ENCODE data around the gene PGS1. TPM values are rescaled to one million over a fixed set of nuclear protein-coding genes. Genes with fewer than 3 reads are reported as not detected.

PGS1 gene
- total and polyA plus RNA-seq, 10 of the 15 experiments (the other 5 are each of a cell fraction or from before 2014, with no cell fraction given), result 1.3 to 37.6 (median 27.4) TPM

DNA sequence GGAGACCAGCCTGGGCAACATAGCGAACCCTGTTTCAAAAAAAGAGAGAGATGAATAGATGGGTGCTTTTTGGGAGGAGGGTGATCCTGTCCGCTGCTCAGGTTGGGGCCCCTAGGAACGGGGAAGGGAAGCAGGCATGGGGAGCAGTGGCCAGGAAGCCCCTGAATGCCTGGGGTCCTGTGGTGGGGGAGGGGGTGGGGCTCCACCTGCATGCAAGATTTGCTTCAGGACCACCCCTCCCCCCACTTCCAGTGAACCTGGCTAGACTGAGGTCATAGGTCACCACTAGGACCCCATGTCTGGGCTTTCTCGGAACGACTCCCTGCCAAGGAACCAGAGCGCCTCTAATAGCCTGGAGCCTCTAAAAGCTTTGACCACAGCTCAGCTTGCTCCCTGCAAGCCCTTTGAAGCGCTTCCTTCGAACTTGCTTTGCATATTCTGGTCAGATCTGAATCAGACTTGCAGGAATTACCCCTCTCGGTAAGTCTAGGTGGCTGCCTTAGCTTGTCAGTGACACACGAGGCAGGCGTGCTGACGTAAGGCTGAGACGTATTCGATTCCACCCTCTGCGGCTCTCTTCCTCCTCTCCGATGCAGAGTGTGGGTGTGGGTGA is 22.2 kb upstream of the PGS1 start (continued):
- TF ChIP-seq, protein P1, sequence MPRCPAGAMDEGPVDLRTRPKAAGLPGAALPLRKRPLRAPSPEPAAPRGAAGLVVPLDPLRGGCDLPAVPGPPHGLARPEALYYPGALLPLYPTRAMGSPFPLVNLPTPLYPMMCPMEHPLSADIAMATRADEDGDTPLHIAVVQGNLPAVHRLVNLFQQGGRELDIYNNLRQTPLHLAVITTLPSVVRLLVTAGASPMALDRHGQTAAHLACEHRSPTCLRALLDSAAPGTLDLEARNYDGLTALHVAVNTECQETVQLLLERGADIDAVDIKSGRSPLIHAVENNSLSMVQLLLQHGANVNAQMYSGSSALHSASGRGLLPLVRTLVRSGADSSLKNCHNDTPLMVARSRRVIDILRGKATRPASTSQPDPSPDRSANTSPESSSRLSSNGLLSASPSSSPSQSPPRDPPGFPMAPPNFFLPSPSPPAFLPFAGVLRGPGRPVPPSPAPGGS (IDR thresholded peaks at IDR 0.05; ENCODE audit: borderline replicate concordance, insufficient read depth, low read depth, low read length, poor library complexity, severe bottlenecking), result no peak
- TF ChIP-seq FOXK2 (IDR thresholded peaks at IDR 0.05), result no peak
- TF ChIP-seq, protein P2, sequence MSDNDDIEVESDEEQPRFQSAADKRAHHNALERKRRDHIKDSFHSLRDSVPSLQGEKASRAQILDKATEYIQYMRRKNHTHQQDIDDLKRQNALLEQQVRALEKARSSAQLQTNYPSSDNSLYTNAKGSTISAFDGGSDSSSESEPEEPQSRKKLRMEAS (IDR thresholded peaks at IDR 0.05; ENCODE audit: low read depth, low read length), result no peak
- peak; percentile 95 for TF ChIP-seq PAX5 (IDR thresholded peaks at IDR 0.05; ENCODE audit: borderline replicate concordance, low read depth, low read length)
- TF ChIP-seq, protein P3, sequence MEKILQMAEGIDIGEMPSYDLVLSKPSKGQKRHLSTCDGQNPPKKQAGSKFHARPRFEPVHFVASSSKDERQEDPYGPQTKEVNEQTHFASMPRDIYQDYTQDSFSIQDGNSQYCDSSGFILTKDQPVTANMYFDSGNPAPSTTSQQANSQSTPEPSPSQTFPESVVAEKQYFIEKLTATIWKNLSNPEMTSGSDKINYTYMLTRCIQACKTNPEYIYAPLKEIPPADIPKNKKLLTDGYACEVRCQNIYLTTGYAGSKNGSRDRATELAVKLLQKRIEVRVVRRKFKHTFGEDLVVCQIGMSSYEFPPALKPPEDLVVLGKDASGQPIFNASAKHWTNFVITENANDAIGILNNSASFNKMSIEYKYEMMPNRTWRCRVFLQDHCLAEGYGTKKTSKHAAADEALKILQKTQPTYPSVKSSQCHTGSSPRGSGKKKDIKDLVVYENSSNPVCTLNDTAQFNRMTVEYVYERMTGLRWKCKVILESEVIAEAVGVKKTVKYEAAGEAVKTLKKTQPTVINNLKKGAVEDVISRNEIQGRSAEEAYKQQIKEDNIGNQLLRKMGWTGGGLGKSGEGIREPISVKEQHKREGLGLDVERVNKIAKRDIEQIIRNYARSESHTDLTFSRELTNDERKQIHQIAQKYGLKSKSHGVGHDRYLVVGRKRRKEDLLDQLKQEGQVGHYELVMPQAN (conservative IDR thresholded peaks at IDR 0.05), result no peak
- TF ChIP-seq MYC (IDR thresholded peaks at IDR 0.05; ENCODE audit: insufficient read depth, insufficient read length, insufficient replicate concordance, low read length, severe bottlenecking), result no peak
- peak; percentile 94 for TF ChIP-seq IRF4 (IDR thresholded peaks at IDR 0.05; ENCODE audit: low read depth, low read length)
- no peak for TF ChIP-seq TARDBP (IDR thresholded peaks at IDR 0.05; ENCODE audit: borderline replicate concordance)
- 0 out of 2 replicates have a peak, but pooled peaks have one; percentile 31 for TF ChIP-seq STAT1 (conservative IDR thresholded peaks at IDR 0.05)
- no peak for TF ChIP-seq SMAD5 (IDR thresholded peaks at IDR 0.05; ENCODE audit: low read depth)
- peak; percentile 70 for TF ChIP-seq JUNB (IDR thresholded peaks at IDR 0.05)
- TF ChIP-seq SMARCA5 (IDR thresholded peaks at IDR 0.05), result no peak
- TF ChIP-seq ZSCAN29 (IDR thresholded peaks at IDR 0.05), result no peak
- no peak for TF ChIP-seq RB1 (IDR thresholded peaks at IDR 0.05; ENCODE audit: borderline replicate concordance)
- peak; percentile 99 for TF ChIP-seq NR2F1 (conservative IDR thresholded peaks at IDR 0.05)
- no peak for TF ChIP-seq LARP7 (IDR thresholded peaks at IDR 0.05)
- no peak for TF ChIP-seq ZNF622 (IDR thresholded peaks at IDR 0.05)
- peak; percentile 92 for TF ChIP-seq GATAD2B (conservative IDR thresholded peaks at IDR 0.05; ENCODE audit: low read depth)
- TF ChIP-seq GABPA (IDR thresholded peaks at IDR 0.05; ENCODE audit: low read depth), result no peak
- no peak for TF ChIP-seq SUZ12 (IDR thresholded peaks at IDR 0.05; ENCODE audit: unreplicated experiment)
- TF ChIP-seq, protein P4, sequence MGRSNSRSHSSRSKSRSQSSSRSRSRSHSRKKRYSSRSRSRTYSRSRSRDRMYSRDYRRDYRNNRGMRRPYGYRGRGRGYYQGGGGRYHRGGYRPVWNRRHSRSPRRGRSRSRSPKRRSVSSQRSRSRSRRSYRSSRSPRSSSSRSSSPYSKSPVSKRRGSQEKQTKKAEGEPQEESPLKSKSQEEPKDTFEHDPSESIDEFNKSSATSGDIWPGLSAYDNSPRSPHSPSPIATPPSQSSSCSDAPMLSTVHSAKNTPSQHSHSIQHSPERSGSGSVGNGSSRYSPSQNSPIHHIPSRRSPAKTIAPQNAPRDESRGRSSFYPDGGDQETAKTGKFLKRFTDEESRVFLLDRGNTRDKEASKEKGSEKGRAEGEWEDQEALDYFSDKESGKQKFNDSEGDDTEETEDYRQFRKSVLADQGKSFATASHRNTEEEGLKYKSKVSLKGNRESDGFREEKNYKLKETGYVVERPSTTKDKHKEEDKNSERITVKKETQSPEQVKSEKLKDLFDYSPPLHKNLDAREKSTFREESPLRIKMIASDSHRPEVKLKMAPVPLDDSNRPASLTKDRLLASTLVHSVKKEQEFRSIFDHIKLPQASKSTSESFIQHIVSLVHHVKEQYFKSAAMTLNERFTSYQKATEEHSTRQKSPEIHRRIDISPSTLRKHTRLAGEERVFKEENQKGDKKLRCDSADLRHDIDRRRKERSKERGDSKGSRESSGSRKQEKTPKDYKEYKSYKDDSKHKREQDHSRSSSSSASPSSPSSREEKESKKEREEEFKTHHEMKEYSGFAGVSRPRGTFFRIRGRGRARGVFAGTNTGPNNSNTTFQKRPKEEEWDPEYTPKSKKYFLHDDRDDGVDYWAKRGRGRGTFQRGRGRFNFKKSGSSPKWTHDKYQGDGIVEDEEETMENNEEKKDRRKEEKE (IDR thresholded peaks at IDR 0.05), result no peak
- TF ChIP-seq NRF1 (conservative IDR thresholded peaks at IDR 0.05; ENCODE audit: low read depth, low read length), result no peak; the same call in 1 of the 2 replicates
- no peak for TF ChIP-seq KAT2A (conservative IDR thresholded peaks at IDR 0.05; ENCODE audit: control insufficient read depth, low read depth, low read length)
- TF ChIP-seq, protein P5, sequence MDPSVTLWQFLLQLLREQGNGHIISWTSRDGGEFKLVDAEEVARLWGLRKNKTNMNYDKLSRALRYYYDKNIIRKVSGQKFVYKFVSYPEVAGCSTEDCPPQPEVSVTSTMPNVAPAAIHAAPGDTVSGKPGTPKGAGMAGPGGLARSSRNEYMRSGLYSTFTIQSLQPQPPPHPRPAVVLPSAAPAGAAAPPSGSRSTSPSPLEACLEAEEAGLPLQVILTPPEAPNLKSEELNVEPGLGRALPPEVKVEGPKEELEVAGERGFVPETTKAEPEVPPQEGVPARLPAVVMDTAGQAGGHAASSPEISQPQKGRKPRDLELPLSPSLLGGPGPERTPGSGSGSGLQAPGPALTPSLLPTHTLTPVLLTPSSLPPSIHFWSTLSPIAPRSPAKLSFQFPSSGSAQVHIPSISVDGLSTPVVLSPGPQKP (IDR thresholded peaks at IDR 0.05; ENCODE audit: low read depth, low read length), result no peak
